Erythroblast (primary cell): ENCODE data around the gene TMIE.
"Not testable (repeated sequence)": the region's sequence is repeated elsewhere in the genome, so short reads cannot be mapped to it uniquely, and the experiment has no call there.

Source experiments
- GATA1 ChIP-seq: IDR thresholded peaks from 2 replicates; pipeline ENCODE4 v1.6.1; 2011; ENCODE audit warnings: low read depth, mild to moderate bottlenecking, control low read depth, low read length, moderate library complexity
- POLR2A ChIP-seq: IDR thresholded peaks from 2 replicates; pipeline ENCODE4 v1.6.1; 2011; ENCODE audit warnings: mild to moderate bottlenecking, low read length

GRCh38 chr3:46753127-46753526 is 51.9 kb downstream of the TMIE start:
- not testable (repeated sequence) for TF ChIP-seq GATA1, POLR2A
